Activated CD4-positive, alpha-beta memory T cell treated with anti-CD3 and anti-CD28 coated beads, Interleukin-2, amount 10 ng/mL, durations not matched to agents 7 days and 5 days (primary cell): ENCODE measurements around the gene ATP8B3. TPM values are rescaled to one million over a fixed set of nuclear protein-coding genes. Genes with fewer than 3 reads are reported as not detected.

ENCODE experiments used
- CTCF ChIA-PET: fragments of 350-600 bp; sonication (Branson Sonifier 250); formaldehyde crosslinking; loops from one replicate; lab custom pipeline; 2021; ENCODE audit warnings: antibody characterized with exemption, inconsistent platforms; lab: Charles Lee
- POLR2A ChIA-PET: fragments of 350-600 bp; sonication (Branson Sonifier 250); formaldehyde crosslinking; loops from one replicate; lab custom pipeline; 2021; ENCODE audit warnings: antibody characterized with exemption; lab: Charles Lee
- DNase-seq: peaks from one replicate; pipeline ENCODE4 v3.0.0-alpha.2; 2020
- H3K27ac Mint-ChIP-seq: one replicate; pipeline ENCODE4 v1.8.0; 2021; ENCODE audit warnings: mild to moderate bottlenecking, mixed read lengths
- H3K27me3 Mint-ChIP-seq: one replicate; pipeline ENCODE4 v1.8.0; 2021; ENCODE audit warnings: mixed read lengths
- H3K36me3 Mint-ChIP-seq: one replicate; pipeline ENCODE4 v1.8.0; 2021; ENCODE audit warnings: low read depth, mixed read lengths
- H3K4me1 Mint-ChIP-seq: one replicate; pipeline ENCODE4 v1.8.0; 2021; ENCODE audit warnings: mixed read lengths
- H3K4me3 Mint-ChIP-seq: one replicate; pipeline ENCODE4 v1.8.0; 2021; ENCODE audit warnings: mild to moderate bottlenecking, mixed read lengths
- H3K9me3 Mint-ChIP-seq: one replicate; pipeline ENCODE4 v1.8.0; 2021; ENCODE audit warnings: mixed read lengths
- total RNA-seq, 2 experiments: library from RNA; stranded (reverse); gene quantifications; one replicate each; pipeline ENCODE4 v1.2.3, GENCODE V29; 2021

The ATP8B3 gene
- total RNA-seq, 2 experiments from 2014 or later = 22.5 to 23.3 TPM

DNA sequence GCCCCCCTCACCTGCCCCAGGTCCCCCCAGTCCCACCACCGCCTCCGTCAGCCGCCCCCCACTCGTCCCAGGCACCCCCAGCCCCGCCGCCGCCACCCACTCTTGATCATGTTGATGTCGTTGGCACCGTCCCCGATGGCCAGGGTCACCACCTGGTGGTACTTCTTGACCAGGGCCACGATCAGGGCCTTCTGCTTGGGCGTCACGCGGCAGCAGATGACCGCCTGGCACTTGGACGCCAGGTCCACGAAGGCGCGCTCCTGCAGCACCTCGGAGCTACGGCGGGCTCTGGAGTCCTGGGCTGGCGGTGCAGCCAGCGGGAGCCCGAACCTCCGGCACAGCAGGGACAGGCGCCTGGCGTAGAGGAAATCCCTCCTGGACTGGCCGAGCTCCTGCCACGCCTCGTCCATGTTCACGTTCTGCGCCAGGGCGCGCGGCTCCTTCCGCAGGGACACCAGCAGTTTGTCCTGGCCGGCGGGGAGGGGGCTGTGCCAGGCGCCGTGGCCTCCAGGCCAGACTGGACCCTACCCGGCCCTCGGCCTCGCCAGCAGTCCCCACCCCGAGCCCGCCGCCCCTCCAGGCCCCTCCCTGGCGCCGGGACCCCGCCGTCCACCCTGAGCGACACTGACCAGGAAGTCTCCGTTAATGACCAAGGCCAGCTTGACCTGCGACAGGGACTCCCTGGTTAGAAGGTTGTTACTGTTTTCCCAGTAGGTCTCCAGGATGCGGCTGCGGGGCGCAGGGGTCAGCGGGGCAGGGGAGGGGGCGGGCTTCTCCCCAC lies 22.6 kb downstream of the ATP8B3 start:
- Mint-ChIP-seq H3K9me3 (no peaks in the 10 kb centered on the region), H3K27me3 (no peaks in the 10 kb centered on the region), H3K27ac (no peak overlapping the region), H3K4me1 (peaks cover 3% of the 10 kb centered on the region), H3K4me3 (no peak overlapping the region), H3K36me3 (no peaks in the 10 kb centered on the region)
- POLR2A ChIA-PET = no interaction called here
- DNase-seq = no peak
- CTCF ChIA-PET = interaction anchor here (0.7 to 1.1 kb wide), 3 partner anchors 11 to 389 kb away, joined by 3 read pairs; no protein-coding TSS in a partner anchor

DNA sequence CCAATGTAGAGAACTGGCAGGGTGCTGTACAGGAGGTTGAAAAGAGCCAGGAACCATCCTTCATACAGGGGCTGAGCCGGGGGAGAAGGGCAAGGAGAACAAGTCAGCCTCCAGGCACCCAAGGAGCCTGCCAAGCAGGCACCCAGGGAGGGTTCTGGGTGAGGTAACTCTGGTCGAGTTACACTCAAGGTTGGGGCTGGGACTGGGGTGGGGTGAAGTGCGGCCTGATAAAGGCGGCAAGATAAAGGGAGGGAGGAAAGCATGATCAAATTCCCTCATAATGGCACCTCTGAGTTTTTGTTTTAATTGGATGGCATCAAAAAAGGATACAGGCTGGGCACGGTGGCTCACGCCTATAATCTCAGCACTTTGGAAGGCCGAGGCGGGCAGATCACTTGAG lies 25.0 kb downstream of the ATP8B3 start:
- Mint-ChIP-seq H3K9me3 (peaks cover 4% of the 10 kb centered on the region), H3K4me1 (no peaks in the 10 kb centered on the region), H3K27ac (no peak overlapping the region), H3K4me3 (no peak overlapping the region), H3K36me3 (no peaks in the 10 kb centered on the region), H3K27me3 (peaks cover 7% of the 10 kb centered on the region)
- no peak for DNase-seq
- POLR2A ChIA-PET = no interaction called here
- CTCF ChIA-PET = no interaction called here

DNA sequence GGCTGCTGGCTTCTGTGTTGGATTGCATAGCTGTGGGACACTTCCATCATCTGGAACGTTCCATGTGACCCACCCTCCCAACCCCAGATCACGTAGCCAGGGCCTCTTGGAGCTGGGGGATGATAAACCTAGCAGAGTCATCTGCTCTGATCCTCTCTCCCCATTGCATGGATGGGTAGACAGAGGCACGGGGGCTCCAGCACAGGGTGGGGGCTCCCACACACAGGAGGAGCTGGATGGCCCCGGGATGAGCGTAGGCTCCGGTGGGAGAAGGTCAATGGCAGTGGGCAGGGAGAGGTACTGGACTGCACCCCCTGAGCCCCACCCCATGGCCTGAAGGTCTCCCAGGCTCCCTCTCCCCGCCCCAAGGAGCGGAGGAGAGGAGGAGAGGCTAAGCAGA lies 25.4 kb downstream of the ATP8B3 start:
- ChIA-PET CTCF (interaction anchor here (0.6 kb wide), 1 partner anchor 127 kb away, joined by 3 read pairs; no protein-coding TSS in a partner anchor), POLR2A (no interaction called here)
- H3K36me3 Mint-ChIP-seq = no peaks in the 10 kb centered on the region
- peaks cover 7% of the 10 kb centered on the region for H3K27me3 Mint-ChIP-seq
- H3K27ac Mint-ChIP-seq = no peak overlapping the region
- H3K9me3 Mint-ChIP-seq = peaks cover 4% of the 10 kb centered on the region
- no peaks in the 10 kb centered on the region for H3K4me1 Mint-ChIP-seq
- H3K4me3 Mint-ChIP-seq = no peak overlapping the region
- DNase-seq = no peak

DNA sequence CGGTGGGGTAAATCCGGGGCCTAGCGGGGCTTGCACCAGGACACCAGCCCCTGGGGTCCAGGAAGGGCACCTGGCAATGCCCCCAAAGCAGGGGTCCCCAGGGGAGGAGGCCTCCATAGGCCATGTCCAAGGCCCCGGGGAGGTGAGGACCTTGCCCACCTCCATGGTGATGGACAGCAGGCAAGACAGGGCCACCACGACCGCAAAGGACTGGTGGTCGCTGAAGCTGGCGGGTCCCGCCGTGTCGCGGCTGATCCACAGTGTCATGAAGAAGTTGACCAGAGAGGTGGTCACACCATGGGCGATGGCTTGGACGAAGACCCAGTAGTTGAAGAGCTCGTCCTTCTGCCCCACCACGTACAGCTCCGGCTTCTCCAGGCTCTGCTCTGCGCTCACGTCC lies 26.8 kb downstream of the ATP8B3 start:
- POLR2A ChIA-PET = no interaction called here
- Mint-ChIP-seq H3K4me1 (no peaks in the 10 kb centered on the region), H3K27ac (no peak overlapping the region), H3K4me3 (no peak overlapping the region), H3K36me3 (no peaks in the 10 kb centered on the region), H3K27me3 (peaks cover 13% of the 10 kb centered on the region), H3K9me3 (peaks cover 4% of the 10 kb centered on the region)
- CTCF ChIA-PET = no interaction called here
- no peak for DNase-seq

DNA sequence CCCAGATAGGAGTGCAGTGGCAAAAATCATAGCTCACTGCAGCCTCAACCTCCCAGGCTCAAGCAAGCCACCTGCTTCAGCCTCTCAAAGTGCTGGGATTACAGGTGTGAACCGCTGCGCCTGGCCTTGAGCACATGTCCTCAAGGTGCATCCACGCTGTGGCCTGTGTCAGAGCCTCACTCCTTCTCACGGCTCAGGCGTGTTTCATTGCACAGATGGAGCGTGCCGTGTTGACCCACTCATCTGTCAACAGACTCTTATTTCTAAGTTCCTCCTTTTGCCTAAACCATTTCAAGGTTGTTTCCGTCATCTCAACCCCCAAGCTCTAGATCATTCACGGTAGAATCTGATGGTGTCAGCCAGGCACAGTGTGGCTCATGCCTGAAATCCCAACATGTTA lies 28.2 kb downstream of the ATP8B3 start:
- Mint-ChIP-seq H3K9me3 (peaks cover 4% of the 10 kb centered on the region), H3K4me3 (no peak overlapping the region), H3K27ac (no peak overlapping the region), H3K36me3 (no peaks in the 10 kb centered on the region), H3K27me3 (peaks cover 23% of the 10 kb centered on the region), H3K4me1 (no peaks in the 10 kb centered on the region)
- CTCF ChIA-PET = interaction anchor here (0.9 to 3.5 kb wide), 3 partner anchors 10 to 16 kb away, joined by 3 to 15 read pairs (median 4); no protein-coding TSS in a partner anchor
- no peak for DNase-seq
- POLR2A ChIA-PET = no interaction called here

GRCh38 chr19:1783354-1783753 lies 28.7 kb downstream of the ATP8B3 start:
- Mint-ChIP-seq H3K4me1 (no peaks in the 10 kb centered on the region), H3K27ac (no peak overlapping the region), H3K27me3 (peaks cover 27% of the 10 kb centered on the region), H3K36me3 (no peaks in the 10 kb centered on the region), H3K4me3 (no peak overlapping the region), H3K9me3 (peaks cover 4% of the 10 kb centered on the region)
- no peak for DNase-seq
- CTCF ChIA-PET = interaction anchor here (1.5 to 3.5 kb wide), 3 partner anchors 13 to 43 kb away, joined by 4 to 15 read pairs (median 8); no protein-coding TSS in a partner anchor
- POLR2A ChIA-PET = no interaction called here

GRCh38 chr19:1782521-1782920 lies 29.6 kb downstream of the ATP8B3 start:
- no peak overlapping the region for H3K4me3 Mint-ChIP-seq
- CTCF ChIA-PET = interaction anchor here (0.6 to 3.5 kb wide), 6 partner anchors 10 to 482 kb away, joined by 3 to 15 read pairs (median 4); no protein-coding TSS in a partner anchor
- peaks cover under 1% of the 10 kb centered on the region for H3K36me3 Mint-ChIP-seq
- no peak for DNase-seq
- H3K4me1 Mint-ChIP-seq = no peaks in the 10 kb centered on the region
- H3K27ac Mint-ChIP-seq = no peak overlapping the region
- H3K9me3 Mint-ChIP-seq = peaks cover 4% of the 10 kb centered on the region
- H3K27me3 Mint-ChIP-seq = peaks cover 32% of the 10 kb centered on the region
- POLR2A ChIA-PET = no interaction called here

DNA sequence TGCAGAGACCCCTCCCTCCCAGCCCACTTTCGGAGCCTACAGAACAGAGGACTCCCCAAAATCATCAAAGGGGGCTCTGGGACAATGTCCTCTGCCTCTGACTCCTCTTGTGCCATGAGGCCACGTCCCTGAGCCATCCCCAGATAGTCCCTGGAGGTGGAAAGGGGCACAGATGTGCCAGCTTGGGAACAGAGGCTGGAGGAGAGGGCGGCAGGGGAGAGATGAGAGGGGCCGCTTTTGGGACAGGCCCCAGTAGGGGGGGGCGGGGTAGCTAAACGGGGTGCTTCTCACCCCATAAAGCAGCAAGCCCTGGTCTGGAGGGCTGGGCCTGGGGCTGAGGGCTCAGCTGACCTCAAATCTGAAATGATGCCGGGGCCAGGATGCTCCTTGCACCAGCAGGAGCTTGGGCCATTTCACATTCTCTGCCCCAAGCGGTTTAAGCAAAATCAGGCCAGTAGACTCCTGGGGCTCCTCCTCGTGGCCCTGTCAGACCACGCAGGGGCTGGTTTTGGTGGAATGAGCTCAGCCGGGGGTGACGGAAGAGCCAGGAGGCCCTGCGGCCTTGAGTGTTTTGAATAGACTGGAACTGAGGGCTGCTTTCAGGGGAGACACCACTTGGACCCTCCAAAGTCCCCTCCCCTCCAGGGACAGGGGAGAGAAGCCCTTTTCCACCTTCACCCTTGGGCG lies 31.7 kb downstream of the ATP8B3 start:
- Mint-ChIP-seq H3K4me1 (no peaks in the 10 kb centered on the region), H3K27me3 (peaks cover 45% of the 10 kb centered on the region), H3K27ac (no peak overlapping the region), H3K4me3 (no peak overlapping the region), H3K36me3 (peaks cover 6% of the 10 kb centered on the region), H3K9me3 (peaks cover 7% of the 10 kb centered on the region)
- ChIA-PET CTCF (interaction anchor here (0.6 to 3.5 kb wide), 5 partner anchors 9 to 46 kb away, joined by 3 to 15 read pairs (median 5); no protein-coding TSS in a partner anchor), POLR2A (no interaction called here)
- no peak for DNase-seq

DNA sequence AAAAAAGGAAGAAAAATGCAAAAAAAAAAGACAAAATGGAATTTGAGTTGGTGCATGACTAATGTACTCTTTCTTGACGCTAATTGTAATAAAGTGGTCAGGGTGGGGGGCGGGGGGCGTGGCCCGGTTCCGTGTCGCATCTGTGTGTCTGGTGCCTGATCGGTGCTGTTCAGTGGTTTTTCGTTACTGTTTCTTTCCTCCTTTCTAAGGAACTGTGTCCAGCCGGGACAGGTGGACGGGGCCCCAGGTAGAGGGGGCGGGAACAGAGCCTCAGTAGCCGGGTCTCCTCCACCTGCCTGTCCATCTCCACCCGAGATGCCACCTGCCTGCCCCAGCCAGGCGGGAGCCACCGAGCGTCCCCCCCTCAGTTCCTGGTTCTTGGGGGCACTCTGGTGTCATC lies 32.5 kb downstream of the ATP8B3 start:
- H3K4me3 Mint-ChIP-seq = no peak overlapping the region
- CTCF ChIA-PET = interaction anchor here (1.3 kb wide), 1 partner anchor 47 kb away, joined by 5 read pairs; no protein-coding TSS in a partner anchor
- H3K9me3 Mint-ChIP-seq = peaks cover 7% of the 10 kb centered on the region
- H3K4me1 Mint-ChIP-seq = no peaks in the 10 kb centered on the region
- no peak overlapping the region for H3K27ac Mint-ChIP-seq
- H3K27me3 Mint-ChIP-seq = peaks cover 47% of the 10 kb centered on the region
- H3K36me3 Mint-ChIP-seq = peaks cover 6% of the 10 kb centered on the region
- POLR2A ChIA-PET = no interaction called here
- no peak for DNase-seq

GRCh38 chr19:1777149-1777548 lies 34.9 kb downstream of the ATP8B3 start:
- ChIA-PET POLR2A (no interaction called here), CTCF (interaction anchor here (0.6 to 1.2 kb wide), 2 partner anchors 49 to 91 kb away, joined by 3 read pairs; no protein-coding TSS in a partner anchor)
- Mint-ChIP-seq H3K4me3 (no peak overlapping the region), H3K4me1 (no peaks in the 10 kb centered on the region), H3K9me3 (peaks cover 3% of the 10 kb centered on the region), H3K36me3 (peaks cover 6% of the 10 kb centered on the region), H3K27ac (no peak overlapping the region), H3K27me3 (peaks cover 55% of the 10 kb centered on the region)
- DNase-seq = no peak

GRCh38 chr19:1776606-1777147 lies 35.4 kb downstream of the ATP8B3 start:
- Mint-ChIP-seq H3K27me3 (peaks cover 55% of the 10 kb centered on the region), H3K4me1 (no peaks in the 10 kb centered on the region)
- CTCF ChIA-PET = interaction anchor here (1.2 kb wide), 1 partner anchor 49 kb away, joined by 3 read pairs; no protein-coding TSS in a partner anchor

DNA sequence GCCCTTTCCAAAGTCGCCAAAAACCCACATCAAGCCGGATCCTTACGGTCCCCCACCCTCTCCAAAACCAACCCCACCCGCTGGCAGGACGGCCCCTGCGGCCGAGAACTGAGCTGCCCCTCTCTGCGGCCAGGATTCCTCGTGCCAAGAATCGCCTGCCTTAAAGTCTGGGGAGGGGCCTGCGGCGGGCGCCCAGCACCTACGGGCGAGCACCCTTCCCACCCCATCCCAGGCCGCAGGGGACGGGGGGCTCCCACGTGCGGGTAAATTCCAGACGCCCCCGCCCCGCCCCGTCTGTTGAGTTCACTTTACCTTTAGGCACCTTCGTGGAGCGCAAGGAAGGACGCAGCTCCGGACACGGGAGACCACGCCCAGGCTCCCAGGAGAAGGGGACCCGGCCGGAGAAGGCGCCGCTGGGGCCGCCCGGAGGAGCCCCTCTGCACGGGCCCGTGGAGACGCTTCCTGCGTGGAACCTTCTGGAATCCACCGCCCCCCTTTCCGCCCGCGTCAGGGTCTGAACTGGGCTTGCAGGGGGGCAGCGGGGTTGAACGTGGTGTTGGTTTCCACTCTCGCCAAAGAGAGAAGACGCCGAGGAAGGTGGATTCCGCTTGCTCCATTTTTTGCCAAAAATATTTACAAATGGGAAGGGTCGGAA lies 36.0 kb downstream of the ATP8B3 start:
- POLR2A ChIA-PET = no interaction called here
- H3K9me3 Mint-ChIP-seq = peaks cover 8% of the 10 kb centered on the region
- peaks cover 57% of the 10 kb centered on the region for H3K27me3 Mint-ChIP-seq

More at GRCh38 chr19:1776606-1777147, 35.4 kb downstream of the ATP8B3 start:
- no peak overlapping the region for H3K4me3 Mint-ChIP-seq
- peaks cover 6% of the 10 kb centered on the region for H3K36me3 Mint-ChIP-seq
- DNase-seq = no peak
- peaks cover 3% of the 10 kb centered on the region for H3K9me3 Mint-ChIP-seq
- no peak overlapping the region for H3K27ac Mint-ChIP-seq
- POLR2A ChIA-PET = no interaction called here

More for the DNA sequence above, 36.0 kb downstream of the ATP8B3 start:
- no peaks in the 10 kb centered on the region for H3K4me1 Mint-ChIP-seq
- H3K4me3 Mint-ChIP-seq = no peak overlapping the region
- no peak for DNase-seq
- CTCF ChIA-PET = no interaction called here
- peaks cover 6% of the 10 kb centered on the region for H3K36me3 Mint-ChIP-seq
- H3K27ac Mint-ChIP-seq = no peak overlapping the region
